Nephron (organoid): ENCODE data around the gene HSPB2.
"Not testable (repeated sequence)": the region's sequence is repeated elsewhere in the genome, so short reads cannot be mapped to it uniquely, and the experiment has no call there.

Source experiments
- H3K27ac Mint-ChIP-seq, 3 experiments: 2 replicates each; pipeline ENCODE4 v1.8.0; 2020; ENCODE audit warnings: mixed read lengths in 3 of 3, mild to moderate bottlenecking in 2 of 3, moderate library complexity in 1 of 3
- H3K27me3 Mint-ChIP-seq: 2 replicates; pipeline ENCODE4 v1.8.0; 2021; ENCODE audit warnings: low read depth, mild to moderate bottlenecking, moderate library complexity, mixed read lengths
- H3K36me3 Mint-ChIP-seq: 2 replicates; pipeline ENCODE4 v1.8.0; 2020; ENCODE audit warnings: low read depth, mixed read lengths
- H3K4me1 Mint-ChIP-seq: 2 replicates; pipeline ENCODE4 v1.8.0; 2020; ENCODE audit warnings: mixed read lengths
- H3K4me3 Mint-ChIP-seq, 3 experiments: 2 replicates each; pipeline ENCODE4 v1.8.0; 2020; ENCODE audit warnings: mild to moderate bottlenecking in 3 of 3, mixed read lengths in 3 of 3, moderate library complexity in 2 of 3
- H3K9me3 Mint-ChIP-seq: 2 replicates; pipeline ENCODE4 v1.8.0; 2020; ENCODE audit warnings: mixed read lengths
- CTCF ChIP-seq, 3 experiments: fragments of 200-600 bp; sonication (generic); IDR thresholded peaks; one replicate each; pipeline ENCODE4 v1.5.0; 2021; ENCODE audit warnings: antibody characterized with exemption in 3 of 3; ENCODE audit not compliant: unreplicated experiment in 3 of 3

Gene HSPB2

GRCh38 chr11:111930472-111930871 lies 17.9 kb downstream of the HSPB2 start:
- Mint-ChIP-seq H3K4me1 (peaks cover 34% of the 10 kb centered on the region), H3K27ac (no peak overlapping the region), H3K27me3 (no peaks in the 10 kb centered on the region), H3K9me3 (no peaks in the 10 kb centered on the region), H3K36me3 (no peaks in the 10 kb centered on the region), H3K4me3 (no peak overlapping the region)
- no peak for TF ChIP-seq CTCF (IDR thresholded peaks at IDR 0.05; ENCODE audit: unreplicated experiment in 3 of 3)

DNA sequence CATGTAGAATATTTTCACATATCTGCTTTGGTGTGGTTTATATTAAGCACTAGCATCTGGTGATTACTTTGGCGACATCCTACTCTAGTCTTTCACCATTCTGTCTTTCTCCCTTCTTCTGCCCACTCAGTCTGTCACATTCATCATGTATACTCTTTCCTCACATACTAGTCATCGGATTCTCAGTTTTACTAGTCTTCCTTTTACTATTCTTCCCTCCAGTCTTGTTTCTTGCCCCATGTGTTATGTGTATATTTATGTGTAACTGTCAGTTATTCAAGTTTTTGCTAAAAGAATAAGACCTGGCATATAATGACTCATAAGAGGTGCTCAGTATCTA lies 20.0 kb downstream of the HSPB2 start:
- H3K27ac Mint-ChIP-seq, result peak overlapping the region in 1 of 3 experiments; percentile 1
- no peaks in the 10 kb centered on the region for H3K9me3 Mint-ChIP-seq
- TF ChIP-seq CTCF (IDR thresholded peaks at IDR 0.05; ENCODE audit: unreplicated experiment in 3 of 3), result no peak
- no peaks in the 10 kb centered on the region for H3K36me3 Mint-ChIP-seq
- peaks cover 29% of the 10 kb centered on the region for H3K4me1 Mint-ChIP-seq
- no peak overlapping the region for H3K4me3 Mint-ChIP-seq
- no peaks in the 10 kb centered on the region for H3K27me3 Mint-ChIP-seq

- H3K27ac Mint-ChIP-seq, H3K36me3 Mint-ChIP-seq, H3K27me3 Mint-ChIP-seq, H3K4me3 Mint-ChIP-seq, H3K9me3 Mint-ChIP-seq: not testable (repeated sequence)
- H3K4me1 Mint-ChIP-seq, result peaks cover 35% of the 10 kb centered on the region
Measured at GRCh38 chr11:111933176-111933575, 20.6 kb downstream of the HSPB2 start.

- no peaks in the 10 kb centered on the region for H3K9me3 Mint-ChIP-seq
- H3K36me3 Mint-ChIP-seq, result no peaks in the 10 kb centered on the region
- peak overlapping the region in 1 of 3 experiments; percentile 30 for H3K4me3 Mint-ChIP-seq
- no peaks in the 10 kb centered on the region for H3K27me3 Mint-ChIP-seq
- H3K4me1 Mint-ChIP-seq, result peaks cover 42% of the 10 kb centered on the region
- no peak overlapping the region for H3K27ac Mint-ChIP-seq
- no peak for TF ChIP-seq CTCF (IDR thresholded peaks at IDR 0.05; ENCODE audit: unreplicated experiment in 3 of 3)
Measured at GRCh38 chr11:111933872-111934271, 21.3 kb downstream of the HSPB2 start.

- H3K36me3 Mint-ChIP-seq, result no peaks in the 10 kb centered on the region
- H3K4me1 Mint-ChIP-seq, result peaks cover 47% of the 10 kb centered on the region
- no peak overlapping the region for H3K27ac Mint-ChIP-seq
- no peak for TF ChIP-seq CTCF (IDR thresholded peaks at IDR 0.05; ENCODE audit: unreplicated experiment in 3 of 3)
- H3K4me3 Mint-ChIP-seq, result peak overlapping the region in 2 of 3 experiments; percentile 22 to 30
- no peaks in the 10 kb centered on the region for H3K9me3 Mint-ChIP-seq
- no peaks in the 10 kb centered on the region for H3K27me3 Mint-ChIP-seq
Measured at GRCh38 chr11:111934306-111934705, 21.8 kb downstream of the HSPB2 start.

DNA sequence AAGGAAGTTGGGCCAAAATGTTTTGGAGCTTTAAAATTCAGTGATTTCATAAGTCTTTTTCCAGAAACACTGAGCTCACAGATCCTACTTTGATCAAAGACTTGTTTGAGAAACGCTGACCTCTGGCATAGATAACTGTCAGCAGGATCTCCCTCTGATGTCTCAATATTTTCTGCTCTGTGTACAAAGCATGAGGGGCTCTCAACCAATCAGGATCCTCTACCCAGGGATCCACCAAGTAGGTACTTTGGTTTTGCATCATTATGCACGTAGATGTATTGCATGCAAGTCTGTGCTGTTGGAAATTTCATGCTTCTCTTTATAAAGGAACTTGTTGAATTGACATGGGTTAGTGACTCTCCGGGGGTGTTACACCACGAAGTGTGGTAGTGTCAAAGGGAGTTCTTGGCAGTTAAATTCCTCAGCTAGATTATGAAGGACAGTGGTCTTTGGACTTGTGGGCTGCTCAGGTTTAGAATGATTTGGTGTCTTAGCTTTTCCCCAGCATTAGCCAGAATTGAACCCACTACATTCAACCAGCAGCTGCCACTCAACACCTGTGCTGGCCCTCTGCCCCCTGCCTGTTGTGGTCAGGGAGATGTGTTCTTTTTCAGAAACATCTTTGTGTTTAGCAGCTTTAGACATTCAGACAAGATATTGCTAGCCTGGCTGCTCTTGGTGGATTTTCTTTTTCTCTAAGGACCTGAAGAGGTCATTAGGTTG lies 22.9 kb downstream of the HSPB2 start:
- TF ChIP-seq CTCF (IDR thresholded peaks at IDR 0.05; ENCODE audit: unreplicated experiment in 3 of 3), result no peak
- peak overlapping the region; percentile 65 to 93 (median 87) for H3K27ac Mint-ChIP-seq

More for the DNA sequence above, 22.9 kb downstream of the HSPB2 start:
- Mint-ChIP-seq H3K36me3 (no peaks in the 10 kb centered on the region), H3K4me3 (peak overlapping the region; percentile 85 to 91 (median 88)), H3K9me3 (no peaks in the 10 kb centered on the region), H3K4me1 (peaks cover 51% of the 10 kb centered on the region), H3K27me3 (no peaks in the 10 kb centered on the region)
